Caco-2 (cell line): Measurements from ENCODE around the gene KIF3A. TPM values are rescaled to one million over a fixed set of nuclear protein-coding genes. Genes with fewer than 3 reads are reported as not detected.

Experiments
- BruUV-seq: library from RNA; stranded (reverse); fragments of 400-500 nt; replicated peaks from 2 replicates; lab custom pipeline; 2021; lab: Mats Ljungman, UMichigan
- CTCF ChIA-PET: fragments of 300-600 bp; sonication (Branson Sonifier 250); formaldehyde crosslinking; loops from one replicate; lab custom pipeline; 2022; ENCODE audit warnings: antibody characterized with exemption; lab: Charles Lee
- POLR2A ChIA-PET: fragments of 300-600 bp; sonication (Branson Sonifier 250); formaldehyde crosslinking; loops from one replicate; lab custom pipeline; 2022; ENCODE audit warnings: antibody characterized with exemption; lab: Charles Lee
- DNase-seq, 2 experiments: peaks; one replicate each; pipeline versions ENCODE4 v3.0.0 to v3.0.0-alpha.2; 2020 to 2022
- H3K27me3 ChIP-seq: replicated peaks from 2 replicates; pipeline ENCODE4 v1.6.0; 2011; ENCODE audit warnings: low read length; ENCODE audit not compliant: control insufficient read depth, insufficient read depth
- H3K36me3 ChIP-seq: 2 replicates; pipeline ENCODE4 v1.5.1; 2011; ENCODE audit warnings: low read length; ENCODE audit not compliant: control insufficient read depth, insufficient read depth
- H3K4me1 ChIP-seq: fragments of 250-450 bp; sonication (Bioruptor Pico); 2 replicates; pipeline ENCODE4 v1.5.1; 2020; ENCODE audit warnings: mild to moderate bottlenecking
- H3K4me3 ChIP-seq: 2 replicates; pipeline ENCODE4 v1.5.1; 2011; ENCODE audit warnings: low read depth, mild to moderate bottlenecking, control low read depth, low read length
- H3K9me3 ChIP-seq: fragments of 250-450 bp; sonication (Bioruptor Pico); 2 replicates; pipeline ENCODE4 v1.5.1; 2020; ENCODE audit warnings: mild to moderate bottlenecking, moderate library complexity
- H3K27ac Mint-ChIP-seq: one replicate; pipeline ENCODE4 v1.8.0; 2022; ENCODE audit warnings: mixed read lengths; ENCODE audit not compliant: unreplicated experiment
- H3K27me3 Mint-ChIP-seq: one replicate; pipeline ENCODE4 v1.8.0; 2022; ENCODE audit warnings: mixed read lengths; ENCODE audit not compliant: insufficient read depth, unreplicated experiment
- H3K36me3 Mint-ChIP-seq: one replicate; pipeline ENCODE4 v1.8.0; 2022; ENCODE audit warnings: mild to moderate bottlenecking, mixed read lengths; ENCODE audit not compliant: insufficient read depth, unreplicated experiment
- H3K4me1 Mint-ChIP-seq: one replicate; pipeline ENCODE4 v1.8.0; 2022; ENCODE audit warnings: low read depth, mixed read lengths; ENCODE audit not compliant: unreplicated experiment
- H3K4me3 Mint-ChIP-seq: one replicate; pipeline ENCODE4 v1.8.0; 2022; ENCODE audit warnings: mild to moderate bottlenecking, moderate library complexity, mixed read lengths; ENCODE audit not compliant: unreplicated experiment
- H3K9me3 Mint-ChIP-seq: one replicate; pipeline ENCODE4 v1.8.0; 2022; ENCODE audit warnings: mixed read lengths; ENCODE audit not compliant: unreplicated experiment
- CTCF ChIP-seq, 2 experiments: fragments of 200-600 bp in 1 of 2; IDR thresholded peaks; 1 replicate in 1 of 2; 2 replicates in 1 of 2; pipeline versions ENCODE4 v1.5.1 to v1.8.0; 2011 to 2022; ENCODE audit warnings: antibody characterized with exemption in 1 of 2, control low read depth in 1 of 2, inconsistent platforms in 1 of 2, low read depth in 1 of 2, low read length in 1 of 2, mild to moderate bottlenecking in 1 of 2, moderate library complexity in 1 of 2; ENCODE audit not compliant: insufficient read depth in 1 of 2, severe bottlenecking in 1 of 2, unreplicated experiment in 1 of 2
- intact Hi-C: fragments of 100-400 bp; cut with micrococcal nuclease; formaldehyde crosslinking; loops from one replicate; pipeline ENCODE4 v1.10.0; 2022; ENCODE audit not compliant: unreplicated experiment
- total RNA-seq: library from RNA; stranded (reverse); gene quantifications from 2 replicates; pipeline ENCODE4 v1.2.3, GENCODE V29; 2022

KIF3A gene
- total RNA-seq, 1 experiment from 2014 or later = 12.7 TPM

- H3K9me3 Mint-ChIP-seq = no peaks in the 10 kb centered on the region
- no peak overlapping the region for H3K4me3 Mint-ChIP-seq
- CTCF ChIA-PET = no interaction called here
- H3K4me3 ChIP-seq = no peak overlapping the region
- H3K27me3 Mint-ChIP-seq = no peaks in the 10 kb centered on the region
- H3K9me3 ChIP-seq = no peaks in the 10 kb centered on the region
- no peak for TF ChIP-seq CTCF (IDR thresholded peaks at IDR 0.05; ENCODE audit: insufficient read depth in 1 of 2, low read depth in 1 of 2, low read length in 1 of 2, severe bottlenecking in 1 of 2, unreplicated experiment in 1 of 2)
- BruUV-seq = no TSS peak
- H3K36me3 ChIP-seq = peaks cover 4% of the 10 kb centered on the region
- peaks cover 6% of the 10 kb centered on the region for H3K4me1 Mint-ChIP-seq
- H3K36me3 Mint-ChIP-seq = peaks cover 5% of the 10 kb centered on the region
- DNase-seq = peak; percentile 36 to 55
- no peaks in the 10 kb centered on the region for H3K27me3 ChIP-seq
- H3K4me1 ChIP-seq = no peaks in the 10 kb centered on the region
- POLR2A ChIA-PET = interaction anchor here (0.6 kb wide), 1 partner anchor 17 kb away, joined by 5 read pairs; the partner anchor contains the start of gene SEPTIN8
- intact Hi-C loops = loop anchor here (5.0 kb wide), 1 partner anchor 123 kb away; no protein-coding TSS in a partner anchor
- H3K27ac Mint-ChIP-seq = no peak overlapping the region
These were observed 22.0 kb upstream of the KIF3A start for GRCh38 chr5:132759114-132760048.

- intact Hi-C loops = loop anchor here (5.0 kb wide), 1 partner anchor 124 kb away; no protein-coding TSS in a partner anchor
- Mint-ChIP-seq H3K4me3 (no peak overlapping the region), H3K4me1 (peaks cover 6% of the 10 kb centered on the region), H3K27me3 (no peaks in the 10 kb centered on the region), H3K27ac (no peak overlapping the region), H3K9me3 (no peaks in the 10 kb centered on the region), H3K36me3 (peaks cover 5% of the 10 kb centered on the region)
- Histone ChIP-seq H3K9me3 (no peaks in the 10 kb centered on the region), H3K36me3 (peaks cover 2% of the 10 kb centered on the region), H3K27me3 (no peaks in the 10 kb centered on the region), H3K4me1 (no peaks in the 10 kb centered on the region), H3K4me3 (no peak overlapping the region)
- no peak for DNase-seq
- BruUV-seq = no TSS peak
- ChIA-PET CTCF (no interaction called here), POLR2A (no interaction called here)
- TF ChIP-seq CTCF (IDR thresholded peaks at IDR 0.05; ENCODE audit: insufficient read depth in 1 of 2, low read depth in 1 of 2, low read length in 1 of 2, severe bottlenecking in 1 of 2, unreplicated experiment in 1 of 2) = no peak
These were observed 21.1 kb upstream of the KIF3A start for GRCh38 chr5:132758451-132758850.

GRCh38 chr5:132756542-132756941 is 19.2 kb upstream of the KIF3A start:
- ChIA-PET CTCF (interaction anchor here (0.6 to 4.9 kb wide), 3 partner anchors 45 to 683 kb away, joined by 3 to 141 read pairs (median 3); no protein-coding TSS in a partner anchor), POLR2A (no interaction called here)
- Mint-ChIP-seq H3K27me3 (no peaks in the 10 kb centered on the region), H3K4me3 (no peak overlapping the region), H3K9me3 (no peaks in the 10 kb centered on the region), H3K4me1 (peaks cover 6% of the 10 kb centered on the region), H3K36me3 (peaks cover 11% of the 10 kb centered on the region), H3K27ac (no peak overlapping the region)
- Histone ChIP-seq H3K36me3 (peaks cover 2% of the 10 kb centered on the region), H3K4me1 (no peaks in the 10 kb centered on the region), H3K9me3 (no peaks in the 10 kb centered on the region), H3K27me3 (no peaks in the 10 kb centered on the region), H3K4me3 (no peak overlapping the region)
- no TSS peak for BruUV-seq
- intact Hi-C loops = loop anchor here (5.0 kb wide), 1 partner anchor 126 kb away; no protein-coding TSS in a partner anchor
- TF ChIP-seq CTCF (IDR thresholded peaks at IDR 0.05; ENCODE audit: insufficient read depth in 1 of 2, low read depth in 1 of 2, low read length in 1 of 2, severe bottlenecking in 1 of 2, unreplicated experiment in 1 of 2) = no peak
- no peak for DNase-seq
